Glomerular visceral epithelial cell (primary cell): Measurements from ENCODE around the gene ARSB.

Source experiments
- DNase-seq: peaks from one replicate; pipeline ENCODE4 v3.0.0-alpha.2; 2016; ENCODE audit errors: extremely low spot score

ARSB gene

DNA sequence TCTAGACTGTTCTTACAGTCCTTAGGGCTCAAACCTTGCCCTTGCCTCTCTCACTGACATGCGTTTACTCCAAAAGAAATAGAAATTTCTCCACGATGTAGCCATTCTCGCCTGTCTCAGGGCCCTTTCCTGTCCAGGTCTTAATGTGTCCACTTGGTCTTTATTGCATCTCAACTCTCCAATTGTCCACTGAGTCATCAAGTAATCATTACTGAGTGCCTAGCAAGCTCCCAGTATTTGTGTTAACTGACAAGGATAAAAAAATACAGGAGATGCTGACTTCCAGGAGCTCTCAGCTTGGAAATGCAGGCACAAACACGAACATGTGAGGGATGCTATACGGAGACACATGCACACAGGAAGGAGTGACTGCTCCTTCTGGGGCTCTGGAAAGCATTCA is 147.3 kb downstream of the ARSB start:
- DNase-seq: peak; percentile 12

DNA sequence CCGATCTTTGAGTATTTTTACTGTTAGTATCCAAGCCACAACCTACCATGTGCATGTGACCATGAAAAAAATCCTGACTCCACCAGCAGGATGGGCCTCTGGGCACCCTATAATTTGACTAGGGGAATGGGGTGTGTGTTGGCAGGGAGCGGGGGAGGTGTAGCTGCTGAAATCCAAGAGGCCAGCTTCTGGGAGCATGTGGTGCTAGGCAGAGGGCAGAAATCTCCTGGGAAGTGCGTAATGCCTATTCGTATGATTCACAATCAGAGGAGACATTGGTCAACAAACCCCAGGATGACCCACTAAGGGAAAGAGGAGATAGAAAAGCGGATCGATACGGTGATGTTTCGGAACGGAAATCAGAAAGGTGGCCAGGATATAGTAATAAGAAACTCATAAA is 149.9 kb downstream of the ARSB start:
- no peak for DNase-seq

DNA sequence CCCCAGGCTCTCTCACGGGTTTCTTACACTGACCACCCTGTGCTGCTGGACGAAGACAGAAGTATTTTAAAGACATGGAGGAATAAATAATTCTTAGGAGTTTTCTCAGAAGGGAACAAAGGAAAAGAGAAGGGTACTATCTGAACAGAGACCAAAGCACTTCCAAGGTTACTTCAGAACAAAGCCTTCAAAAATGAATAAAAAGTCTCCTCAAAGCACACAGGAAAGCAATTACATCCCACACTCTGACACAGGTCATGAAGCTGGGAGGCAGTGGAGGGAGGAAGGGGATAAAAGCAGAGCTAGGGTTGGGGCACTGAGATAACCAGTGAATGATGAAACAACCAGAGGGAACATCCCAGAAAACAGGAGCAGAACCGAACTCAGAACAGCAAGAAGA is 151.8 kb downstream of the ARSB start:
- no peak for DNase-seq

DNA sequence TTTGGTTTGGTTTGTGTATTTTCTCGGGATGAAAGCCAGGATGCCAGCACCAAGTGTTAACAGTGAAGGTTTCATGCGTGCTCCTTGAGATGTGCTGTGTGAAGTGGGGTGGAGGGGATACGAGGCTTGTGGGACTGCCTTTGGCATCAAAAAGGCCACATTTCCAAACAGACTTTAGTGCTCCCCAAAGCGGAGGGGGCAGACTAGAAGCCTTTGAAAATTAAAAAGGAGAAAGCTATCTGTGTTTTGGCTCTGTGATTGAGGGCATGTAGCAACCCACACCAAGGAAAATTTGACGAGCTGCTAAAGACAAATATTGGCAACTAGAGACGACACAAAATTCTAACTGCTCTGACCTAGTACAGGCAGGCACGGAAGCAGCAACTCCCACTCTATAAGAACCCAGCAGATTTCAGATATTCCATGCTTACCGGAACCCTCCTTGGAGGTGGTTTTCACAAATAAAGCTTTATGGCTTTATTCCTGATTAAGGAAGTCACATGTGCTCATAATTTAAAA is 154.5 kb downstream of the ARSB start:
- no peak for DNase-seq

DNA sequence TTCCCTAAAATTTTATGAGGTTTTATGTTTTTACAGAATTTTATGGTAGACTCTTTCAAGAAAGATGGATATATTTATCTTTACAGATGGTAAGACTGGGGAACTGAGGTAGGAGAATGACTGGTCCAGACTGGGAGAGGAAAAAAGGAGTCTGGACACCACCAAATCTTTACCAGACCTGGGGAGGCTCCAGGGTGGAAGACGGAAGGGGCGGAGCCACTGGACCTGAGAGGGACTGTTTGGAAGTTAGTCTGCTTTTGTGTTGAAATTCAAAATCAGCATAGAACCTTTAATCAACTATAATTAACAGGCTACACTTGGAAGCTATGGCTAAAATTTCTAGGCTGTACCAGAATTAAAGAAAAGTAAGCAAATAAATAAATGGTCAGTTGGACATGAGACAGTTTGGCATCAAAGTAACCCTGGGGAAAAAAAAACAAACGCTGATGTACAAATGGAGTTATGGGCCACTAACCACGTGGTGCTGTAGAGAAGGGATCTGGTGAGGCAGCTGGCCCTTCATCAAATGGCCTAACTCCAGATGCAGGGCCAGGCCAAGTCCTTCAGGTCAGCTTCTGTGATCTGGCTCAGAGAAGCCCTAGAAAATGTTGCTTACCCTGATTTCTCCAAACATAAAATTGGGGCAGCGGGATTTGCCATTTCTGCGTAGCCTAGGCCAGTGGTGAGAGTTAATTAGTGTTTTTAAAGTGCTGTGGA is 155.1 kb downstream of the ARSB start:
- no peak for DNase-seq

DNA sequence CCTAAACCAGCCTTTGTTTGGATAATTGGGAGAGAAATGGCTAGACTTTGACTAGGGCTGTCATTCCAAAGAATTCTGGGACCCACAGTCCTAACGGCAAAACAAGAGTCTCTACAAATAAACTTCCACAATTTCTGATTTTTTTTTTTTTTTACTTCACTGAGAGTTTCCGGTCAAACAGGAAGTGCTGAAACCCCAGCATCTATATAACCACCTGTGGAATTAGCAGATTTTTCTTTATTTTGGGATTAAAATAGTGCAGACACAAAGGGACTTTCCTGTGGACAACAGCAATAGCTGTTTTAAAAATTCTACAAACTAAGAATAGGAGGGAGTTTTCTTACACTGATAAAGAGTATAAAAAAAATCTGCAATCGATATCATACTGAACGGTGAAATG is 157.4 kb downstream of the ARSB start:
- DNase-seq: no peak

DNA sequence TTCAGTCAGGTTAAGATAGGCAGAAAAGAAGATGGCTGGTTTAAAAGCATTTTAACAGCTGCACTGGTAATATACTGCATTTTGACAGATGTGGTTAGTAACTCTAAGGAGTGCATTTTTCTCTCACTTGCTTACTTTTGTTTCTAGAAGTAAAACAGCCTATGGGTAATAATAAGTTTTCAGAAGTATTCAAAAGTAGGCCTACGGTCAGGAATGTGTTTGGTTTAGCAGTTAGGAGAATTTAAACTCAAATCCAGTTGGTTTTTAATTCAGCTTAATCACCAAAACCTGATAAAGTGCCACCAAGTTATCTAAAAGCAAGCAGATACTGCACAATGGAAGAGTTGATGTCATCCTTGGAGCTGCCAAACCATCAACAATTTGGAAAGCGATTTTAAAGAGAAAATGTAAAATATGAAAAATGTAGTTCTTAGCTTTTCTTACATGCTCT is 160.3 kb downstream of the ARSB start:
- no peak for DNase-seq

DNA sequence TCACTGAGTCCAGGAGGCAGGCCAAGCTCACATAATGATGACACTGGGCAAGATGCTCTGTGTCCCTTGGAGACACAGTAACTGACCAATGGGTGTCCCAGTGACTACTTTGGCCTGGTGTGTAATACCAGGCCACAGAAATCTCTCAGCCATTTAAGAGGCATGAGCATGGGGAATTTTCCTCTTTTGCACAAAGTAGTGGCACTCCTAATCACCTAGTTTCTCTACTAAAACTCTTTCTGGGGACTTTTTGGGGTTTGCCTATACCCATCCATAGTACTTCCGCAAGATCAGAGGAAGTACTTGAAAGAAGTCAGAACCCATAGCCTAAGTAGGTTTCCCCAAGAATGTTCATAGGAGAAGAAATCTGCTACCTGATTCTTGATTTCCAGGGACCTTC is 161.9 kb downstream of the ARSB start:
- DNase-seq: no peak

DNA sequence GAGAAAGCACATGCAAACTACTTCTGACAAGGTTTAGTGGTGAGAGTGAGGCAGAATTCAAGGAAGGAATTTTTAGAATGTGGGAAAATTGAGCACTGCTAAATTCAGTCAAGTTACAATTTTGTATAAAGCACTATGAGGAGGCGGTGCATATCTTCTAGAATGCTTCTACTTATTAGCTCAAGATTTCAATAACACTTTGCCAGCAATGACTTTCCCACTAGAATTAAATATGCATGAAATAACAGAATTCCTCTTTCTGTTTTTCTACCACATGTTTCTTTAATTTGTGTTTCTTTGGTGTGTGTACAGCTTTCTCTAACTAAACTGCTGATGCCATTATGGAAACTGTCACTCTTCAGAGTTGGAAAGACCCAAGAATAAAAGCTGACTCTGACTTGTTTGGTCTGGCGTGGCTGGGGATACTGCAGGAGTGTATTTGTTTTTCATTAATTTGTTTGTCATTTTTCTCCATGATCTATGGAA is 163.5 kb downstream of the ARSB start:
- no peak for DNase-seq

DNA sequence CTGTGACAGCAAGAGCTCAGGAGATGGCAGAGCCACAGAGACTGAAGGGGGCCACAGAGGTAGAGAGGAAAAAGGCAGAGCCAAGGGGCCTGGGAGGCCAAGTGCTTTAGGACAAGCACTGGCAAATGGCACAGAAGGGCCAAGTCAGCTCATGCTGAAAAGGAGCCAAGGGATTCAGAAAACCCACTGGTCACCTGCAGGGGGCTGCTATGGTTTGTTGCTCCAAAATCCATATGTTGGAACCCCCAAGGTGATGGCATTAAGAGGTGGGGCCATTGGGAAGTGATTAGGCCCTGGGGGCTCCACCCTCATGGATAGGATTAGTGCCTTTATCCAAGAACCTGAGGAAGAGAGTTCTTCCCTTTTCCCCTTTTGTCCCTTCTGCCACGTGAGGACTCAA is 165.4 kb downstream of the ARSB start:
- DNase-seq: no peak

DNA sequence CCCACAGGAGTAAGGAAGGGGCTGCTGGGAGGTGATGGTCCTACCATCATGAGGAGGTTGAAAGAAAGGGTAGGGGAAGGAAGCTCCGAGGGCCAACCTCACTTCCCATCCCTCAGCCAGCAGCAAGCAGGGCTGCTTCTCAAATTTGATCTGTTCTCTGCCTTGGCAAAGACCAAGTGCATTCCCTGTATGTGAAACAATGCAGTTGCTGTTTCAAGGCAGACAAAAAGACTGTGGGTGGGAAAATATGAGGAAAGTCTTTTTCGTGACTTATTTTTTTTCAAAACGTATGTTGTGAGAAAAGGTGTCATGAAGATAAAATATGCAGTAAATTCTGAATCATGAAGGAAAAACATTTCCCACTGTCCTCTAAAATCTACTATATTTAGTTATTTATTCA is 165.9 kb downstream of the ARSB start:
- DNase-seq: no peak

DNA sequence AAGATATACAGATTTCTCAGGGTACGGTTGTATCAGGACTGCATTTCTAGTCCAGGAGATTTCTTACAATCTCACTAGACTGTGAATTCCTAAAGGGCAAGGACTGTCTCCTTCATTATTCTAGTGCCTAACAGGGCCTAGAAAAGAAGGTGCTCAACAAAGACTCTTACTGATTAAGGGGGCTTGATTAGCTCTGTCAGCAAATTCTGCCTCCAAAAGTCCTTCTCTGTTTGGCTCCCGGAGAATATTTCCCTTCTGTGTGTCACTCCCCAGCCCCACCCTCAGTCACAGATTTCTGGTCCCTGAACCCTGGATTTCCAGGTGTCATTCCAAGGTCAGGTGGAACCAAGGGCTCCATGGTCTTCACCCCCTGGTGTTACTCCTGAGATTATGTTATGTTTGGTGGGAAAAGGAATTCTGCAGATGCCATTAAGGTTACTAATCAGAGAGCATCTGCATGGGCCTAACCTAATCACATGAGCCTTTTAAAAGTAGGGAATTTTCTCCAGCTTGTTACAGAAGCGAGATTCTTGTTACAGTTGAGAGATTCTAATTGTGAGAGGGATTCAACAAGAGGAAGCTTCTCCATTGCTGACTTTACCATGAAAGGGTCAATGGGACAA is 168.9 kb downstream of the ARSB start:
- DNase-seq: peak; percentile 42

DNA sequence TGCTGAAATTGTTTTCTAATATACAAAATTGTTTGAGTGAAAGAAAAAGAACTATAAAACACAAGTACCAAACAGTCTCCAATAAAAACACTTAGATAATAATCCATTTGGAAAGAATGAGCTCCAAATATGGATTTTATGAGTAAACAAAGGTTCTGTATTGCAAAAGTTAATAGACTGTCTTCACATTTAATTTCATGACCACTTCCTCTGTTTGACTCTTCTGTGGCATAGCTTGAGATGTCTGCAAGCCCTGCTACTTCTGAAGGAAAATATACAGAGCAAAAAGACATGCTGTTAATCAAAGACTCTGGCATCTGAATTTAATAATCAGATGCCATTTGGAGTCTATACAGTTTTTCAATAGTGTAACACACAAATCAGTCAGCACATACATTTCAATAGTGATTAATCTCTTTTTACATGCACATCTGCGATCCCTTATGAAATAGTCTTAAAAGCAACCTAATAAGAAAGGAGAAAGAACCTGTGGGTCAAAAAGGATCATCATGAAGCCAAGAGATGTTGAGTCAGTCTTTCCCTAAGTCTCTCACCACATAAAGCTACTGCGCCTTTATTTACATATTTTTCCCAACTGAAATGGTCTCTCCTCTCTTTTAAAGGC is 171.1 kb downstream of the ARSB start:
- no peak for DNase-seq

DNA sequence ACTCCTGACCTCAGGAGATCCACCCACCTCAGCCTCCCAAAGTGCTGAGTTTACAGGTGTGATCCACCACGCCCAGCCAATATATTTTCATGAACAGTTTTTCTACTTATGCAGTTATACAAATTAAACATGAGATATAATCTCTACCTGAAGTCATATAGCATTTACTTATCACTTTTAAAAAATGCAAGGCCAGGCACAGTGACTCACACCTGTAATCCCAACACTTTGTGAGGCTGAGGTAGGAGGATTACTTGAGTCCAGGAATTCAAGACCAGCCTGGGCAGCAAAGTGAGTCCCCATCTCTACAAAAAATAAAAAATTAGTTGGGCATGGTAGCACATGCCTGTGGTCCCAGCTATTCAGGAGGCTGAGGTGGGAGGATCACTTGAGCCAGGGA is 171.8 kb downstream of the ARSB start:
- no peak for DNase-seq

DNA sequence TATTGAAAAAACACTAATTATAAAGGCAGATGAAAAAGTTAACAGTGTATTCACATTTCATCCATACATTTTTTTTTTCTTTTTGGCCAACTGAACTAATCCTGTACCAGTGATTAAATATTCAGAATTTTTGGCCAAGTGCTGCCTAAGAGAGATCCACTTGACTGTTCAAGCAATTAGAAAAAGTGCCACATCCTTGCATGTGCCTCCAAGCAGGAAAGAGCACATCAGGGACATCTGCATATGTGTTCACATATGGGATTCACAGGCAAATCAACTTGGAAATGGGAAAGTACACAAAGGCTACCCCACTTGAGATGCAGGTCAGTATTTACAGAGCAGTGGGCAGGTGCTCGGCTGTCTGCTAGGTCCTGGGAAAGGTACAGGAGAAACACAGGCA is 173.2 kb downstream of the ARSB start:
- DNase-seq: no peak

DNA sequence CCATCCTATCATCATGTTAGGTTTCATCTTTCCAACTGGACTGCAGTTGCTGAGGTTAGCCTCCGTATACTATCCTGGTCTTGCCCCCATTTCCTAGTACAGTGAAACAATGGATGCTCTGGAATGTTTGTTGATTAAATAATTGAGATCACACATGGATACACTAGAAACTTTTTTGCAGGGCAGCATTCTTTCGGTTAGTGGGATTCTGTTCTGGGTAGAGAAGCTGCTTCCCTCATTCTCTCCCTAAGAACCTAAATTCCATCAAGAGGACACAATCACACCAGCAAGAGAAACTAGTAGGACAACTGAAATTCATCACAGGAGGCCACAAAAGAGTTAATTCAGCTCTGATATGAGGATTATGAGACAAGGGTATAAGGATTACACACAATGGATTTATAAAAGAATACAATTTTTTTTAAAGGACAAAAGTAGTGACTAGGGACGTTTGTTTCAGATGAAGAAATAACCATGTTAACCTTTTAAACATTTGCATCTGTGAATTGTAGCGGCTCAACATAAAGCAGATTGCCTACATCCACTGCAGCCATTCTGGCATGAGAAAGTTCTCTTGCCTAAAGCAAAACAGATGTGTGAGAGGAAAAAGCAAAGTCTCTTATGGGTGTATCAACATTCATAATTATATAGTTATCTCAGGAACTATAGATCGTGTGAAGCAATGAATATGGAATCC is 173.8 kb downstream of the ARSB start:
- no peak for DNase-seq

DNA sequence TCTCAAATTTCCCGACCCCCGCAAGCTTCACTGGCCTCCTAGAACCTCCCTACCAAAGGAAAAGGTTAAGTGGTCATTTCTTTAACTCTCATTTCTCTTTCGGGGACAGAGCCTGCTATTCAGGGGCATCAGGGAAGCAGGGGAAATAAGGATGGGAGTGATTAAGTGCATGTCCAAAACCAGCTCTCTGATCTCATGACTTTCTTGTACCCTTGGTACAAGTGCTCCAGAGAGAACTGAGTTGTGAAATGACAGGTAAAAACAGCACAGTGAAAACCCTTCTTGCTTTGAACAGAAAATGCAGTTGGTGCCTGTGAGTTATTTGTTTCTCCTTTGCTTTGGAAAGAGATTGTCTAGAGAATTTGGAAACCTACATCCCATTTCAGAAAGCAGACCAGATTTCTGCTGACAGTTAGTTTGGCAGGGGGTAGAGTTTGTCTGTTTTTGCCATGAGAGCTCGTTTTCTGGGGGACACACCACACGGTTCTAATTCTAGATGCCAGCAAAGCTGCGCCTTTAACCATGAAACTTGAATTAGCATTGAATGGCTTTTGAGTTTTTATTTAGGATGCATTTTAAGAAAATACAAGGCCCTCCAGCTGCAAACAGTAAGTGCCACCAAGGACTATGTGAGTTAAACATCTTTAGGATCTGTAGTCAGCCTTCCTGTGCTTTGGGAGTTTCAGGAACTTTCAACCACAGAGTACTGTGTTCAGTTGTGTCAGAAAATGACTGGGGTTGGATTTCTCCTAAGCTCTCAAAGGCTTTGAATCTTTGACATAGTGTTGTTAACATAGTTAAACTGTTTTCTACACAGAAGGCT is 174.8 kb downstream of the ARSB start:
- no peak for DNase-seq

DNA sequence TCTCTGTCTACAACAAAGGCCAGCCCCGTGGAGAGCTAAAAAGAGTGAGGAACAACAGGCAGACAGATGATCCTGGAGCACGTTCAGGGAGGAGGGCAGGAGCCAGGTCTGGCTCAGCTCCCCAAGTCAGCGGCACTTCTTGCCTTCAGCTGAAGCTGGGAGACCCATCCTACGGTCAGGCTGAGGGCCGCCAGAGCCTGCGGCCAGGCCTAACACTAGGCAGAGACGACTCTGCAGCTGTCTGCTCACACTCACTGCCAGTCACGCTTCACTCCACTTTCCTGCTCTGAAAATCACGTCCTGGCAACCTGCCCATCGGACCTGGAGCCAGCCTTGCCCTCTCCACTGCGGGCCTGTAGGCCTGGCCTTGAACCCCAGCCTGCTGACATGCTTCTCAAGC is 175.7 kb downstream of the ARSB start:
- peak; percentile 80 for DNase-seq

DNA sequence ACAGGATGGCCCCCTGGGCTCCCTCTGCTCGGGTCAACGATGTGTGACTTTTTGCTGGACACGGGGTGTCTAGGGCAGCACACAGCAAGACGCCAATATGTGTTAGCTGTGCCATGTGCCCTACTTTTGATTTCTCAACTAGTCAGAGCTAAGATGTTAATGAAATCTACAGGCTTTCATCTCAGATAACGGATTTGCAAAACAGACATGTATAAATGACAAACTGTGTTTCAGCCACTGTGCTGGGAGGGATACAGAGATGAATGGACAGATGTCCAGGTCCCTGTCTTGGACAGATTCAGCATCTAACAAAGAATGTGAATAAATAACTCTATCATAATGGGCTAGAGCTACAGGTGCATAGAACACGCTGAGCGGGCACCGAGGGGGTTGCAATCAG is 176.3 kb downstream of the ARSB start:
- DNase-seq: no peak

DNA sequence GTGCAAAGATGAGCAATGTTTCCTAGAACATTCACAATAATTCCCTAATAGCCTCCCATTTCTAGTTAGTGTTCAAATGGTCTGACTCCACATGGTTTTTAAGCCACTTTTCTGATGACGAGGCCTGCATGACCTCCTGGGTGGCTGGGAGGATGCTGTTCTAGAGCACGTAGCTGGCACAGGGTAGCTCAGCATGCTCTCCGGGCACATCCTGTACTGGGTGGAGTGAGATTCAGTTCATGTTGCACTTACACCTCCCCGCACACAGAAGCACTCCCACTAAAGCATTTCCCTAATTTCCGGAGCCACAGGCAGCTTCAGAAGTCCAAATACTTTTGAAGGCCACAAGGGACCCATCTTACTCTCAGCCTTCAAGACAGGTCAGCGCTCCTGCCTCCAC is 176.7 kb downstream of the ARSB start:
- DNase-seq: no peak

DNA sequence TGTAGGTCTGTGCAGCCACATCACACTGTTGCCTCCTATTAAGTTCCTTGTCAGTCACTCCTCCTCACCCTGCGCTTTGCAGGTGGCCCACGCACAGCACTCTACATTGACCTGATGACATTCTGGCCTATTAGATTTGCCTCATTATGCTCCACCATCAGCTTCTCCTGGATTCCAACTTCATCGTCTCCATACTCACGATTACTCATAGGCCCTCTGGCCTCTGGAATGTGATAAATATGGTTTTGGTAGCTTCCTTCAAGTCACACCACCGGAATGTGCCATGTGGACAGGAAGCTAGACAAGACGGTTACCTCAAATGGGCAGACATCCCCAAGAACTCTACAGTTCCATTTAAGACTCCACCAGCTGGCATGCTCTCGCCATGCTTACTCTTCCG is 178.6 kb downstream of the ARSB start:
- peak; percentile 89 for DNase-seq
